GM23248 (cell line): ENCODE results near the gene CLSTN3. TPM values are rescaled to one million over a fixed set of nuclear protein-coding genes. Genes with fewer than 3 reads are reported as not detected.

Source experiments
- DNase-seq: peaks from one replicate; pipeline ENCODE4 v3.0.0-alpha.2; 2015
- H2AFZ ChIP-seq: fragments of 200-600 bp; sonication (generic); 2 replicates; pipeline ENCODE4 v1.6.1; 2016; ENCODE audit warnings: antibody characterized with exemption
- H3F3A ChIP-seq: fragments of 200-600 bp; sonication (generic); 2 replicates; pipeline ENCODE4 v1.6.1; 2016; ENCODE audit warnings: mild to moderate bottlenecking, antibody characterized with exemption, mixed run types; ENCODE audit not compliant: insufficient read depth
- H3K27ac ChIP-seq: fragments of 200-600 bp; sonication (generic); 2 replicates; pipeline ENCODE4 v1.5.1; 2016; ENCODE audit warnings: mild to moderate bottlenecking
- H3K27me3 ChIP-seq: fragments of 200-600 bp; sonication (generic); replicated peaks from 2 replicates; pipeline ENCODE4 v1.6.1; 2016; ENCODE audit warnings: mild to moderate bottlenecking; ENCODE audit not compliant: insufficient read depth
- H3K36me3 ChIP-seq: fragments of 200-600 bp; sonication (generic); 2 replicates; pipeline ENCODE4 v1.6.1; 2016; ENCODE audit warnings: low read depth, mild to moderate bottlenecking
- H3K4me1 ChIP-seq: fragments of 200-600 bp; sonication (generic); 2 replicates; pipeline ENCODE4 v1.6.1; 2016; ENCODE audit warnings: mild to moderate bottlenecking; ENCODE audit not compliant: insufficient read depth
- H3K4me2 ChIP-seq: fragments of 200-600 bp; sonication (generic); one replicate; pipeline ENCODE4 v1.6.1; 2016; ENCODE audit warnings: mild to moderate bottlenecking; ENCODE audit not compliant: unreplicated experiment
- H3K4me3 ChIP-seq: fragments of 200-600 bp; sonication (generic); 2 replicates; pipeline ENCODE4 v1.5.1; 2016; ENCODE audit warnings: mild to moderate bottlenecking
- H3K79me2 ChIP-seq: fragments of 200-600 bp; sonication (generic); 2 replicates; pipeline ENCODE4 v1.6.1; 2016; ENCODE audit warnings: mild to moderate bottlenecking; ENCODE audit not compliant: insufficient read depth
- H3K9ac ChIP-seq: fragments of 200-600 bp; sonication (generic); 2 replicates; pipeline ENCODE4 v1.6.1; 2016; ENCODE audit warnings: mild to moderate bottlenecking
- H3K9me2 ChIP-seq: fragments of 200-600 bp; sonication (generic); 2 replicates; pipeline ENCODE4 v1.6.1; 2016; ENCODE audit warnings: mixed run types, mild to moderate bottlenecking, moderate library complexity; ENCODE audit not compliant: insufficient read depth
- H3K9me3 ChIP-seq: fragments of 200-600 bp; sonication (generic); one replicate; pipeline ENCODE4 v1.6.1; 2017; ENCODE audit warnings: low read depth
- H4K20me1 ChIP-seq: fragments of 200-600 bp; sonication (generic); 2 replicates; pipeline ENCODE4 v1.6.0; 2016; ENCODE audit not compliant: insufficient read depth
- EZH2 ChIP-seq: fragments of 200-600 bp; sonication (generic); IDR thresholded peaks from 2 replicates; pipeline ENCODE4 v1.6.1; 2018; ENCODE audit warnings: antibody characterized with exemption, mild to moderate bottlenecking; ENCODE audit not compliant: insufficient read depth, poor library complexity, severe bottlenecking
- EZH2phosphoT487 ChIP-seq: fragments of 200-600 bp; sonication (generic); IDR thresholded peaks from 2 replicates; pipeline ENCODE4 v1.6.1; 2018; ENCODE audit warnings: antibody characterized with exemption, moderate library complexity, mild to moderate bottlenecking, low read depth; ENCODE audit not compliant: insufficient read depth
- WGBS, 2 experiments: methylation state at CpG; one replicate each; pipeline ENCODE4 v1.1.6; 2015 to 2017; ENCODE audit warnings: low lambda C conversion rate in 2 of 2, low coverage in 1 of 2; ENCODE audit errors: missing lambda C conversion rate in 2 of 2; 5-methylcytosine and 5-hydroxymethylcytosine counted together
- in situ Hi-C: fragments of 300-500 bp; cut with MboI; formaldehyde crosslinking; loops from 2 replicates; pipeline ENCODE4 v1.15.0; 2020
- polyA plus RNA-seq: library from polyadenylated mRNA; unstranded; fragments of >200 nt; fragmentation: Nextera tagmentation; extraction: Ambion mirVana; gene quantifications from 2 replicates; pipeline ENCODE4 v1.2.1, GENCODE V29; 2016
- total RNA-seq: library from RNA; depleted of rRNA; stranded (reverse); fragments of >200 nt; shearing (Covaris generic); gene quantifications from 2 replicates; pipeline ENCODE4 v1.2.3, GENCODE V29; 2014; rRNA removed

The CLSTN3 gene
- total RNA-seq = 4.5 and 12.3 TPM in 2 replicates
- polyA plus RNA-seq = 1.8 and 2.9 TPM in 2 replicates

GRCh38 chr12:7129872-7130691 lies at the start of gene CLSTN3:
CLSTN3 (plus strand) TSS chr12:7130371; CDS start chr12:7130649, 278 bp downstream.
- TF ChIP-seq EZH2 (no peak), EZH2phosphoT487 (no peak)
- no peaks in the 10 kb centered on the region for H3K79me2 ChIP-seq
- H4K20me1 ChIP-seq = no peaks in the 10 kb centered on the region
- in situ Hi-C loops = no loop called here
- H3K4me1 ChIP-seq = peaks cover 11% of the 10 kb centered on the region; the same call in 1 of the 2 replicates
- H3K4me3 ChIP-seq = peak within 1 kb of the TSS; percentile 67
- DNase-seq = peak; percentile 72
- peak within 1 kb of the TSS; percentile 77 for H3K4me2 ChIP-seq
- H3K9ac ChIP-seq = peak within 1 kb of the TSS; percentile 16; the same call in 1 of the 2 replicates
- no peaks in the 10 kb centered on the region for H3K36me3 ChIP-seq
- no peak within 1 kb of the TSS for H3K27ac ChIP-seq
- H2AFZ ChIP-seq = peak within 1 kb of the TSS; percentile 56
- no peaks in the 10 kb centered on the region for H3F3A ChIP-seq
- WGBS, 2 experiments = 2% methylated on average over 28 to 40 of the region's 40 CpGs
- no peaks in the 10 kb centered on the region for H3K9me3 ChIP-seq
- H3K9me2 ChIP-seq = no peaks in the 10 kb centered on the region
- H3K27me3 ChIP-seq = no peaks in the 10 kb centered on the region

GRCh38 chr12:7081037-7081436 lies 49.1 kb upstream of the CLSTN3 start:
- no peaks in the 10 kb centered on the region for H3K9me3 ChIP-seq
- H3F3A ChIP-seq = peaks cover 27% of the 10 kb centered on the region
- no peaks in the 10 kb centered on the region for H3K79me2 ChIP-seq
- H4K20me1 ChIP-seq = no peaks in the 10 kb centered on the region
- no peaks in the 10 kb centered on the region for H3K27me3 ChIP-seq
- H3K9ac ChIP-seq = no peak overlapping the region
- no peak overlapping the region for H3K4me2 ChIP-seq
- no peaks in the 10 kb centered on the region; the same call in 1 of the 2 replicates for H3K36me3 ChIP-seq
- peaks cover 4% of the 10 kb centered on the region; the same call in 1 of the 2 replicates for H3K9me2 ChIP-seq
- no peak overlapping the region for H3K27ac ChIP-seq
- no peak overlapping the region for H2AFZ ChIP-seq
- 86 to 90% methylated on average over 11 to 14 of the region's 14 CpGs for WGBS, 2 experiments
- H3K4me1 ChIP-seq = peaks cover 24% of the 10 kb centered on the region
- in situ Hi-C loops = no loop called here
- H3K4me3 ChIP-seq = no peak overlapping the region
- no peak for DNase-seq
- no peak for TF ChIP-seq EZH2
- no peak for TF ChIP-seq EZH2phosphoT487

GRCh38 chr12:7083125-7083524 lies 47.0 kb upstream of the CLSTN3 start:
- Histone ChIP-seq H3K79me2 (no peaks in the 10 kb centered on the region), H3K36me3 (no peaks in the 10 kb centered on the region; the same call in 1 of the 2 replicates), H3K27me3 (no peaks in the 10 kb centered on the region), H3K4me1 (peaks cover 17% of the 10 kb centered on the region), H2AFZ (no peak overlapping the region), H3K4me3 (no peak overlapping the region), H3F3A (peaks cover 16% of the 10 kb centered on the region), H3K9ac (no peak overlapping the region), H3K9me3 (no peaks in the 10 kb centered on the region), H3K9me2 (peaks cover 4% of the 10 kb centered on the region; the same call in 1 of the 2 replicates), H3K4me2 (no peak overlapping the region), H3K27ac (no peak overlapping the region), H4K20me1 (no peaks in the 10 kb centered on the region)
- DNase-seq = no peak
- TF ChIP-seq EZH2 (no peak), EZH2phosphoT487 (no peak)
- in situ Hi-C loops = no loop called here

GRCh38 chr12:7089196-7089871 lies 40.8 kb upstream of the CLSTN3 start:
- TF ChIP-seq EZH2 (no peak), EZH2phosphoT487 (no peak)
- H3K36me3 ChIP-seq = no peaks in the 10 kb centered on the region; the same call in 1 of the 2 replicates

More at GRCh38 chr12:7089196-7089871, 40.8 kb upstream of the CLSTN3 start:
- no peak overlapping the region for H2AFZ ChIP-seq
- H3K79me2 ChIP-seq = no peaks in the 10 kb centered on the region
- no peak overlapping the region for H3K9ac ChIP-seq
- peaks cover 17% of the 10 kb centered on the region for H3F3A ChIP-seq
- in situ Hi-C loops = no loop called here
- no peak overlapping the region for H3K4me2 ChIP-seq
- WGBS, 2 experiments = 71 to 75% methylated on average over 11 of the region's 11 CpGs
- H3K9me3 ChIP-seq = no peaks in the 10 kb centered on the region
- H4K20me1 ChIP-seq = no peaks in the 10 kb centered on the region
- no peak overlapping the region for H3K4me3 ChIP-seq
- H3K27ac ChIP-seq = no peak overlapping the region
- no peak for DNase-seq
- H3K27me3 ChIP-seq = no peaks in the 10 kb centered on the region
- H3K9me2 ChIP-seq = no peaks in the 10 kb centered on the region
- H3K4me1 ChIP-seq = peaks cover 17% of the 10 kb centered on the region
